ENCODE results near the gene SDK2.

Gene SDK2

GRCh38 chr17:73508931-73509605, 135.2 kb downstream of the SDK2 start:
- H3K27ac Mint-ChIP-seq: no peak overlapping the region

GRCh38 chr17:73508057-73508930, 136.0 kb downstream of the SDK2 start:
- H3K36me3 Mint-ChIP-seq (ENCODE audit: insufficient read depth): peaks cover 3% of the 10 kb centered on the region
- no peaks in the 10 kb centered on the region for H3K9me3 Mint-ChIP-seq
- DNase-seq: no peak

More at GRCh38 chr17:73508931-73509605, 135.2 kb downstream of the SDK2 start:
- H3K9me3 Mint-ChIP-seq: no peaks in the 10 kb centered on the region
- peaks cover 3% of the 10 kb centered on the region for H3K36me3 Mint-ChIP-seq (ENCODE audit: insufficient read depth)
- DNase-seq: no peak
- no peaks in the 10 kb centered on the region for H3K4me1 Mint-ChIP-seq (ENCODE audit: low read depth in 2 of 2)
- no peak for ATAC-seq (replicated peaks)
- H3K4me3 Mint-ChIP-seq: no peak overlapping the region
- peaks cover 12 to 27% of the 10 kb centered on the region in 2 donors for H3K27me3 Mint-ChIP-seq

DNA sequence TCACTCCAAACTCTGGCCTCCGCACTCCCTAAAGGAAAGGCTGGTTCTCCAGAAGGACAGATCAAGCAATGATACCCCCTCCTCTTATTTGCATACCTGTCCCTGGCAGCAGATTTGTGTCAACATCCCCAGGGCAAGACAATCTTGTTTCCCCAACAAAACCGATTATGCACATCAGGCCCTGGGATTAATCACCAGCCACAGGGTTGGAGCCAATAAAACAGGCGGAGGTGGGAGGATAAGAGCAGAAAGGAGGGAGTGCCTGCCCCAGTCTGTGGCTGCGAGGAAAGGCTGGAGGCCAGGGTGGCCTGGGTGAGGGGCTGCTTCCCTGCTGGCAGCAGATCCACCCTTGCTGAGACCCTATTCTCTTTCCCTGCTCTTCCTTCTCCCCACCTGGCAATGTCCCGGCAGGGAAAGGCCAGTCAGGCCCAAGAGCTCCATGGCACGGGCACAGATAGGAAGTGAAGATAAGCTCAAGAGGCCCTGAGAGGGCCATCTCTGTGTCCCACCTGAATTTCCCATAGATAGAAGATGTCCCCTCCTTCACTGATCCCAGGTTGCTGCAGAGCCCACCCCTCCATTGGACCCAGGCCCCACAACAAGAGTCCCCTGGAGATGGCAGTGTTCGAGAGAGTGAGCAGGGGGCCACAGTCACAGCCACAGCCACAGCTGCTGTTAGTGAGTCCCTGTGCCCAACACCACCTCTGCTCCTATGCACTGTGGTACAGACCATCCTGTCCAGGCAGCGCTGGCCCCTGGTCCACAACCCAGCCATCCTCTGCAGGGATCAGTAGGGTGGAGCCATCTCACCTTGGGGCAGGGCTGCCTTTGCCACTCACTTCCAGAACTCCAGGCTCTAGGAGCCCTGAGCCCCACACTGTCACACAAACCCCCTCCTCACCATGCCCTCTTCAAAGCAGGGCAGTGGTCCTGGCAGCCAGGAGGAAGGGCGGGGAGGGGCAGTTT, 137.5 kb downstream of the SDK2 start:
- H3K9me3 Mint-ChIP-seq: no peaks in the 10 kb centered on the region
- DNase-seq: no peak
- H3K27ac Mint-ChIP-seq: no peak overlapping the region
- no peaks in the 10 kb centered on the region for H3K4me1 Mint-ChIP-seq (ENCODE audit: low read depth in 2 of 2)
- H3K4me3 Mint-ChIP-seq: no peak overlapping the region
- peaks cover 3% of the 10 kb centered on the region for H3K36me3 Mint-ChIP-seq (ENCODE audit: insufficient read depth)
- ATAC-seq (replicated peaks): no peak
- peaks cover 16 to 27% of the 10 kb centered on the region in 2 donors for H3K27me3 Mint-ChIP-seq

More at GRCh38 chr17:73508057-73508930, 136.0 kb downstream of the SDK2 start:
- no peak overlapping the region for H3K4me3 Mint-ChIP-seq
- H3K27ac Mint-ChIP-seq: no peak overlapping the region
- H3K27me3 Mint-ChIP-seq: peaks cover 16 to 27% of the 10 kb centered on the region in 2 donors
- H3K4me1 Mint-ChIP-seq (ENCODE audit: low read depth in 2 of 2): no peaks in the 10 kb centered on the region
- ATAC-seq (replicated peaks): no peak

- Mint-ChIP-seq H3K4me3 (no peak overlapping the region), H3K27me3 (peaks cover 21 to 48% of the 10 kb centered on the region in 2 donors), H3K36me3 (ENCODE audit: insufficient read depth) (no peaks in the 10 kb centered on the region), H3K4me1 (ENCODE audit: low read depth in 2 of 2) (no peaks in the 10 kb centered on the region), H3K9me3 (no peaks in the 10 kb centered on the region), H3K27ac (no peak overlapping the region)
- DNase-seq (no peak), ATAC-seq (replicated peaks) (no peak)
Observed at GRCh38 chr17:73503560-73503959, 140.7 kb downstream of the SDK2 start.

GRCh38 chr17:73500414-73500999, 143.7 kb downstream of the SDK2 start:
- Mint-ChIP-seq H3K27me3 (peaks cover 37 to 56% of the 10 kb centered on the region in 2 donors), H3K9me3 (no peaks in the 10 kb centered on the region), H3K36me3 (ENCODE audit: insufficient read depth) (no peaks in the 10 kb centered on the region), H3K4me1 (ENCODE audit: low read depth in 2 of 2) (no peaks in the 10 kb centered on the region), H3K27ac (no peak overlapping the region), H3K4me3 (no peak overlapping the region)
- DNase-seq: no peak
- ATAC-seq (replicated peaks): no peak

DNA sequence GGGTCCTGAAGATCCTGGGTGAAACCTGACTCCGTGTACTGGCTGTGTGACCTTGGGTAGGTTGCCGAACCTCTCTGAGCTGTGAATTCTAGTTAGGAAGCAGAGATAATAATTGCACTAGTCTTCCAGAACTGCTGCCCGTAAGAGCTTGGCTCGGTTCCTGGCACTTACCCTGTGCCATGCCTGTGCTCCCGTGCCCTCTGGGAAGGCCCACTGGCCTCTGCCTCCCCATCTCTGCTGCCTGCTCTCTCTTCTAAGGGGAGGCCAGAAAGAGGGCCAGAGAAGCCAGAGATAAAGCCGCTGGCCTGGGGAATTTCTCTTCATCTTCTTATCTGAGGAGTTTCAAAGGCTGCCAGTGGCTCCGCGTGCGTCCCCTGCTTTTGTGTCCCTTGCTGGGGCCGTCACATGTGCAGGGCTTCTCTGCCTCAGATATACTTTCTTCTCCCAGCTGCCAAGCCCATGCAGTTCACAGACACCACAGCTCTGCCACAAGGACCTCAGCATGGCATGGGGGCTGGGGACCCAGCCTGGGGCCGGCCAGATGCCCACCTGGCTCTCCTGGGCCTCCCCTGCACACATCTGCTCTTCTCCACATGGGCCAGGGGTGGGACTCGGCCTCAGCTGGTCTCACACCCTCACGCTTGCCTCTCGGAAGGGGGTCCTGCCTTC, 145.2 kb downstream of the SDK2 start:
- ATAC-seq (replicated peaks): no peak
- DNase-seq: no peak
- no peaks in the 10 kb centered on the region for H3K36me3 Mint-ChIP-seq (ENCODE audit: insufficient read depth)
- no peak overlapping the region for H3K4me3 Mint-ChIP-seq
- H3K9me3 Mint-ChIP-seq: no peaks in the 10 kb centered on the region
- H3K27me3 Mint-ChIP-seq: peaks cover 40 to 70% of the 10 kb centered on the region in 2 donors
- no peak overlapping the region for H3K27ac Mint-ChIP-seq
- H3K4me1 Mint-ChIP-seq (ENCODE audit: low read depth in 2 of 2): no peaks in the 10 kb centered on the region

GRCh38 chr17:73498176-73498575, 146.1 kb downstream of the SDK2 start:
- no peak overlapping the region for H3K4me3 Mint-ChIP-seq
- H3K36me3 Mint-ChIP-seq (ENCODE audit: insufficient read depth): no peaks in the 10 kb centered on the region
- no peak overlapping the region for H3K27ac Mint-ChIP-seq
- no peaks in the 10 kb centered on the region for H3K4me1 Mint-ChIP-seq (ENCODE audit: low read depth in 2 of 2)
- DNase-seq (no peak), ATAC-seq (replicated peaks) (no peak)
- no peaks in the 10 kb centered on the region for H3K9me3 Mint-ChIP-seq
- peaks cover 36 to 71% of the 10 kb centered on the region in 2 donors for H3K27me3 Mint-ChIP-seq

DNA sequence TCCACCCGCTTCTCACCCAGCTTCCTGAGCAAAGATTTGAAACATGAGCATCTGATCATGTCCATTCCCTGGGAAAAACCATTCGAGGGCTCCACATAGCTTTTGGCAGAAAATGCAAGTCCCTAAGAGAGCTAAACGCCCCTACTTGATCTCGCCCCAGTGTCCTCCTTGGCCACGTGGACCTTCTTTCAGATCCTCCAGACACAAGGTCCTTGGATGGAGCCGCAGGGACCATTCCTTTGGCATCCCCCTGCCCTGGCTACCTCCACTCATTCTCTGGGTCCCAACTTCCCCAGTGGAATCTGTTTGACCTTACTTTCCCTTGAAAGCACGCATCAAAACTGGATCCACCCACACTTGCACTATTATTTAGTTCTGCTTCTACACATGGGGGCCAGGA, 146.5 kb downstream of the SDK2 start:
- H3K4me3 Mint-ChIP-seq: no peak overlapping the region
- H3K4me1 Mint-ChIP-seq (ENCODE audit: low read depth in 2 of 2): no peaks in the 10 kb centered on the region
- ATAC-seq (replicated peaks) (no peak), DNase-seq (no peak)
- H3K36me3 Mint-ChIP-seq (ENCODE audit: insufficient read depth): no peaks in the 10 kb centered on the region
- H3K27me3 Mint-ChIP-seq: peaks cover 36 to 76% of the 10 kb centered on the region in 2 donors
- H3K9me3 Mint-ChIP-seq: no peaks in the 10 kb centered on the region
- H3K27ac Mint-ChIP-seq: no peak overlapping the region

DNA sequence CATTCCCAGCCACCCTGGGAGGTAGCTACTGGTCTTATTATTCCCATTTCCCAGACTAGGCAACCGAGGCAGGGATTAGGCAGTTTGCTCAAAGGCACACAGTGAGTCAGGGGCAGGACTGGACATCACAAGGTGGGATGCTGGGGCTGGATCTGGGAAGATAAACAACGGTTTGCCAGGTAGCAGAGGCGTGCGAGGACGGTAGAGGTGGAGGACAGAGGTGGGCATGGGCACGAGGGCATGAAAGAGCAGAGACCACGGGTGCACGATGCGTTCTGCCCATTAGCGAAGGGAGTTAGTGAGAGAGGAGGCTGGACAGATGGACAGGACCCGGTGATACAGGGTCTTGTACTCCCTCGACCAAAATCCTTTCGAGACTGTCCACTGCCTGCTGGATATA, 148.0 kb downstream of the SDK2 start:
- peaks cover 36 to 83% of the 10 kb centered on the region in 2 donors for H3K27me3 Mint-ChIP-seq
- no peaks in the 10 kb centered on the region for H3K36me3 Mint-ChIP-seq (ENCODE audit: insufficient read depth)
- H3K4me1 Mint-ChIP-seq (ENCODE audit: low read depth in 2 of 2): no peaks in the 10 kb centered on the region
- no peak overlapping the region for H3K4me3 Mint-ChIP-seq
- H3K9me3 Mint-ChIP-seq: no peaks in the 10 kb centered on the region
- no peak overlapping the region for H3K27ac Mint-ChIP-seq
- no peak for ATAC-seq (replicated peaks)
- no peak for DNase-seq

- peaks cover 36 to 77% of the 10 kb centered on the region in 2 donors for H3K27me3 Mint-ChIP-seq
- no peak overlapping the region for H3K27ac Mint-ChIP-seq
- no peak for DNase-seq
Observed at GRCh38 chr17:73495641-73496040, 148.6 kb downstream of the SDK2 start.

DNA sequence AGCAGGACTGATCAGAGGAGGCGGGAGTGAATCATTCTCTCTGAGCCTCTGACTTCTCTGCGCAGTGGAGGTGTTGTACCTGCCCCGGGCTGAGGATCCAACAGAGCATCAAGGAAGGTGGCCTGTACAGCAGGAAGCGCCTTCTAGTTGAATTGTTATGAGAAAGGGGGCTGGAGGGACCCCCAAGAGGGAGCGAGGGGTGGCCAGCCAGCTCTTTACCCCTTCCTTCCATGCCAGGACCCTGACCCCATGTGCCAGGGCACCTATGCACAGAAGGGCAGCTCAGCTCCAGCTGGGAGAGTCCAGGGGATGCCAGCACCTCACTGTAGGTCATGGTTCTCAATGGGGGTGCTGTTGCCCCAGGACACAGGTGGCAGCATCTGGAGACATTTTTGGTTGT, 149.3 kb downstream of the SDK2 start:
- Mint-ChIP-seq H3K9me3 (no peaks in the 10 kb centered on the region), H3K4me1 (ENCODE audit: low read depth in 2 of 2) (no peaks in the 10 kb centered on the region), H3K27me3 (peaks cover 36 to 70% of the 10 kb centered on the region in 2 donors), H3K27ac (no peak overlapping the region), H3K4me3 (no peak overlapping the region), H3K36me3 (ENCODE audit: insufficient read depth) (no peaks in the 10 kb centered on the region)
- ATAC-seq (replicated peaks): no peak
- DNase-seq: no peak

More at GRCh38 chr17:73495641-73496040, 148.6 kb downstream of the SDK2 start:
- no peak for ATAC-seq (replicated peaks)
- Mint-ChIP-seq H3K9me3 (no peaks in the 10 kb centered on the region), H3K4me1 (ENCODE audit: low read depth in 2 of 2) (no peaks in the 10 kb centered on the region), H3K36me3 (ENCODE audit: insufficient read depth) (no peaks in the 10 kb centered on the region), H3K4me3 (no peak overlapping the region)
